ENCODE data around the gene ITPKA. TPM values are rescaled to one million over a fixed set of nuclear protein-coding genes. Genes with fewer than 3 reads are reported as not detected.

ITPKA gene
- total RNA-seq, 2 donors from 2014 or later, result 0.90 TPM; not detected in 1

DNA sequence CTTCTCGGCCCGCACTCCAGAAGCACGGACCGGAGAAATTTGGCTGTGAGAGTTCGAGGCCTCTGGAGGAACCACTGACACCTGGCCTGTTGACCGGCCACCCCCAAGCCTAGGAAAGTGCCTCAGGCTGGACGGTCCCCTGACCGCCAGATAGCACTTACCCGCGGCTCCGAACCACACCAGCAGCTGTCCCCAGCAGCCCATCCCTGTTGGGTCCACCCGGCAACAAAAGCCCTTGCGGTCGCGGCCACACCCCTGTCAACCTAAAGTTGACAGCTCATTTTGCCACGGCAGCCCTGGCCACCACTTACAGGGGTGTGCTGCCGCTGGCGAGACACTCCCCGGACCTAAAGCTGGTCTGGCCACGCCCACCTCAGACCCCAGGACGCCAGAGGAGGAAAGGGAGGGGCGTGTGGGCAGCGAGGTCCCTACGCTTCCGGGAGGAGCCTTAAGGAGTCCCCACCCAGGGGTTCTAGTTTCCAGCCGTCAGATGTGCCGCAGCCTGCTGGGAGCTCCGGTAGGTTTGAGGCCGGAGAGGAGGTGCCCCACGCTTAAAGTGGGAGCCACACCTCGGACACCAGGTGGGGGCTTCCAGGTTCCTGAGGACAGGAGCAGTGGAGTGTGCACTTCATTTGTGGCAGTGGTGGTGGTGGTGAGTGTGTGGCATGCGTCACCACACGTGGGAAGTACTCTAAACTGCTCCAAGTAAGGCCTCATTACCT, 20.0 kb downstream of the ITPKA start, which contains the start of gene LTK:
TSS of gene LTK (minus strand) at position 322 of the 722 bp plus-strand sequence. CDS start at position 204, 118 bp downstream.
- H3K9me3 ChIP-seq, result no peaks in the 10 kb centered on the region
- TF ChIP-seq, protein P1, sequence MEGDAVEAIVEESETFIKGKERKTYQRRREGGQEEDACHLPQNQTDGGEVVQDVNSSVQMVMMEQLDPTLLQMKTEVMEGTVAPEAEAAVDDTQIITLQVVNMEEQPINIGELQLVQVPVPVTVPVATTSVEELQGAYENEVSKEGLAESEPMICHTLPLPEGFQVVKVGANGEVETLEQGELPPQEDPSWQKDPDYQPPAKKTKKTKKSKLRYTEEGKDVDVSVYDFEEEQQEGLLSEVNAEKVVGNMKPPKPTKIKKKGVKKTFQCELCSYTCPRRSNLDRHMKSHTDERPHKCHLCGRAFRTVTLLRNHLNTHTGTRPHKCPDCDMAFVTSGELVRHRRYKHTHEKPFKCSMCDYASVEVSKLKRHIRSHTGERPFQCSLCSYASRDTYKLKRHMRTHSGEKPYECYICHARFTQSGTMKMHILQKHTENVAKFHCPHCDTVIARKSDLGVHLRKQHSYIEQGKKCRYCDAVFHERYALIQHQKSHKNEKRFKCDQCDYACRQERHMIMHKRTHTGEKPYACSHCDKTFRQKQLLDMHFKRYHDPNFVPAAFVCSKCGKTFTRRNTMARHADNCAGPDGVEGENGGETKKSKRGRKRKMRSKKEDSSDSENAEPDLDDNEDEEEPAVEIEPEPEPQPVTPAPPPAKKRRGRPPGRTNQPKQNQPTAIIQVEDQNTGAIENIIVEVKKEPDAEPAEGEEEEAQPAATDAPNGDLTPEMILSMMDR (IDR thresholded peaks at IDR 0.05), result no peak
- no peaks in the 10 kb centered on the region for H3K36me3 ChIP-seq
- peaks cover 16 to 21% of the 10 kb centered on the region in 2 donors for H3K27me3 ChIP-seq
- DNase-seq (ENCODE audit: low spot score), result no peak
- peak within 1 kb of the TSS; percentile 24 to 49 for H3K4me3 ChIP-seq
- H3K27ac ChIP-seq, result no peak within 1 kb of the TSS
- peaks cover 0 to 29% of the 10 kb centered on the region in 2 donors for H3K4me1 ChIP-seq

DNA sequence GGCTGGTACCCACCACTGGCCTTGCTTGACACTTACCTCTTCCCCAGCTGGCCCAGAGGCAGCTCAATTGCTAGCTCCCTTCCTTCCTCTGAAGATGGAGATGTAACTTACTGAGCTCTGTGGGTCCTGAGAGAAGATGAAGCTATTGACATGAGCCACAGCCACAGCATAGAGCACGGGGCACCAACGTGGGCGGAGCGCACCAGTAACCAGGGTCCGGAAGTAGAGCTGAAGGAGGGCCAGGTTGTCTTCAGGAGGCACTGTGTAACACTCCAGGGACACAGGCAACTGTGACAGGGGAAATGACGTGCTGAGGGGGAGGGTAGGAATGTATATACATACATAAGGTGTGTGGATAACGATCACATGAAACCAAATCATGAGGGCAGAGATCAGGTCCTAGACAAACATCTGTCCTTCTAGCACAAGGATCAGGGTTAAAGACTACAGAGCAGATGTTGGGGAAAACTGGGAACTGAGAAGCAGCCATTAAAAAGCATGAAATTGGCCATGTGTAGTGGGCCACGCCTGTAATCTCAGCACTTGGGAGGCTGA, 24.3 kb downstream of the ITPKA start:
- peaks cover 0 to 11% of the 10 kb centered on the region in 2 donors for H3K4me1 ChIP-seq
- no peaks in the 10 kb centered on the region for H3K9me3 ChIP-seq
- TF ChIP-seq, protein P1 (IDR thresholded peaks at IDR 0.05), result no peak
- H3K27ac ChIP-seq, result no peak overlapping the region
- no peak overlapping the region for H3K4me3 ChIP-seq
- no peak for DNase-seq (ENCODE audit: low spot score)
- peaks cover under 1 to 7% of the 10 kb centered on the region in 2 donors for H3K27me3 ChIP-seq
- no peaks in the 10 kb centered on the region for H3K36me3 ChIP-seq

DNA sequence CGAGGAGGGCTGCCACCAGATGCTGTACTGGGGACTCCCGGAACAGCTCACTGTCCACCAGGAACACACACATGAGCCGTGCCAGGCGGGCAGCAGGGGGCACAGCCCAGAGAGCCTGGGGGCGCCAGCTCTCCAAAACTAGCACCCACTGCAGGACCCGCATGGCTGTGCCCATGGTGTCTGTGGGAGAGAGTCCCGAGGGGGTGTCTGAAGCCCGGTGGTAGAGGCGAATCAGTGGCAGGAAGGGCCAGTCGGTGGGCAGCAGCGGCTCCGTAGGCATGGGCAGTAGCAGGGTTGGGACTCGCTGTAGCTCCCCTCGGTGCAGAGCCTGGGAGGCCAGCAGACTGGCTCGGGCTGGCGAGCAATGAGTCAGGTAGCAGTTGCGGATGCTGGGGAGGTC, 27.0 kb downstream of the ITPKA start:
- Histone ChIP-seq H3K4me3 (no peak overlapping the region), H3K36me3 (peaks cover 2% of the 10 kb centered on the region), H3K9me3 (no peaks in the 10 kb centered on the region), H3K27ac (no peak overlapping the region), H3K27me3 (no peaks in the 10 kb centered on the region), H3K4me1 (no peaks in the 10 kb centered on the region)
- TF ChIP-seq, protein P1 (IDR thresholded peaks at IDR 0.05), result no peak
- DNase-seq (ENCODE audit: low spot score), result no peak

DNA sequence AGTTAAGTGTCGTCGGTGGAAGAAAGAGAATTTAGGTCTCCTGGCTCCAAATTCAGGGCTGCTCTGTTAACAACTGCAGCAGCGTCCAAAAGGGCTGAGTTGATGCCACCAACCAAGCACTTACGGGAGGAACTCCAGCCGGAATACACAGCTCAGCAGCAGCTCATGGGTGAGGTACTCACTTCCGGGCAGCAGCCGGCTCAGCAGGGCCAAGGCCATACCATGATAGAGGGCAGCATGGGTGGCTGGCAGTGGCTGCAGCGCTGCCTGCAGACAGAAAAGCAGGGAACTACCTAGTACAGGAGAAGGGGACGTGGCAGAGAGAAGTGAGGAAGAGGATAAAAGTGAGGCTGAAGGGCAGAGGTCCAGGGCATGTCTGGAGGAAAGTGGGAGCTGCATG, 27.9 kb downstream of the ITPKA start:
- no peak for DNase-seq (ENCODE audit: low spot score)
- Histone ChIP-seq H3K9me3 (no peaks in the 10 kb centered on the region), H3K27ac (no peak overlapping the region), H3K36me3 (peaks cover 12% of the 10 kb centered on the region), H3K4me1 (no peaks in the 10 kb centered on the region), H3K4me3 (no peak overlapping the region), H3K27me3 (no peaks in the 10 kb centered on the region)
- TF ChIP-seq, protein P1 (IDR thresholded peaks at IDR 0.05), result no peak

DNA sequence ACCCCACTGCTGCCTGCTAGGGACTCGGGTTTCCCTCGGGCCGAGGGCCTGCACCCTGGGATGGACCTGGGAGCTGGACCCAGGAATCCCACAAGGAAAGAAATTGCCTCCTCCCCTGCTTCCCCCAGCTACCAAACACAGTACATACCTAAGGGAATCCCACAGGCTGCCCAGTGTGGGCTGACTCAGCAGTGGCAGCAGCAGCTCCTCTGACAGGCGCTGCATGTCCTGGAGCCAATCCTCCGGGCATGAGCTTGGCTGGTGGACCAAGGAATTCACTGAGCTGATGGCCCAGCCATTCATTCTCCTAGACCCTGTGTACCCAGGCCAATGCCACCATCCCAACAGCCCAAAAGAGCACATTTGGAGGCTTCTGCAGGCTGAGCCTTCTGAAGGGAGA, 29.4 kb downstream of the ITPKA start:
- Histone ChIP-seq H3K36me3 (peaks cover 27% of the 10 kb centered on the region), H3K27me3 (no peaks in the 10 kb centered on the region), H3K4me3 (no peak overlapping the region), H3K4me1 (no peaks in the 10 kb centered on the region), H3K9me3 (no peaks in the 10 kb centered on the region), H3K27ac (no peak overlapping the region)
- no peak for DNase-seq (ENCODE audit: low spot score)
- TF ChIP-seq, protein P1 (IDR thresholded peaks at IDR 0.05), result no peak

Data from right atrium auricular region (tissue), 2 donors.